Activated CD4-positive, alpha-beta T cell treated with anti-CD3 and anti-CD28 coated beads for 36 hours (primary cell): ENCODE measurements around the gene ANAPC5. TPM values are rescaled to one million over a fixed set of nuclear protein-coding genes. Genes with fewer than 3 reads are reported as not detected.
A peak's percentile ranks its signal among the peaks of the same experiment; 100 is the strongest.
"Not testable (repeated sequence)": the region's sequence is repeated elsewhere in the genome, so short reads cannot be mapped to it uniquely, and the experiment has no call there.

Source experiments
- ATAC-seq: fragments of 200-7000 bp; cut with Tn5 transposase; one replicate; pipeline ENCODE4 v1.10.0; 2021; ENCODE audit warnings: mild to moderate bottlenecking, moderate library complexity
- CTCF ChIA-PET: fragments of 350-600 bp; sonication (Branson Sonifier 250); formaldehyde crosslinking; loops from one replicate; lab custom pipeline; 2021; ENCODE audit warnings: antibody characterized with exemption; lab: Charles Lee
- POLR2A ChIA-PET: fragments of 350-600 bp; sonication (Branson Sonifier 250); formaldehyde crosslinking; loops from one replicate; lab custom pipeline; 2021; ENCODE audit warnings: antibody characterized with exemption, inconsistent platforms; lab: Charles Lee
- DNase-seq: peaks from one replicate; pipeline ENCODE4 v3.0.0-alpha.2; 2020
- H3K27ac Mint-ChIP-seq: one replicate; pipeline ENCODE4 v1.8.0; 2021; ENCODE audit warnings: mixed read lengths
- H3K27me3 Mint-ChIP-seq: one replicate; pipeline ENCODE4 v1.8.0; 2021; ENCODE audit warnings: mixed read lengths
- H3K36me3 Mint-ChIP-seq: one replicate; pipeline ENCODE4 v1.8.0; 2021; ENCODE audit warnings: low read depth, mixed read lengths
- H3K4me1 Mint-ChIP-seq: one replicate; pipeline ENCODE4 v1.8.0; 2021; ENCODE audit warnings: mixed read lengths
- H3K4me3 Mint-ChIP-seq: one replicate; pipeline ENCODE4 v1.8.0; 2021; ENCODE audit warnings: mild to moderate bottlenecking, moderate library complexity, mixed read lengths
- H3K9me3 Mint-ChIP-seq: one replicate; pipeline ENCODE4 v1.8.0; 2021; ENCODE audit warnings: low read depth, mixed read lengths
- intact Hi-C, 2 experiments: fragments of 100-400 bp; cut with DNase I in 1 of 2; cut with micrococcal nuclease in 1 of 2; formaldehyde crosslinking; loops; one replicate each; pipeline versions ENCODE4 v1.14.2 to v1.15.1; 2022 to 2024; cut with DNase I, micrococcal nuclease
- total RNA-seq, 2 experiments: library from RNA; stranded (reverse); gene quantifications; one replicate each; pipeline ENCODE4 v1.2.3, GENCODE V29; 2021

ANAPC5 gene
- total RNA-seq, 2 experiments from 2014 or later = 113 to 118 TPM

DNA sequence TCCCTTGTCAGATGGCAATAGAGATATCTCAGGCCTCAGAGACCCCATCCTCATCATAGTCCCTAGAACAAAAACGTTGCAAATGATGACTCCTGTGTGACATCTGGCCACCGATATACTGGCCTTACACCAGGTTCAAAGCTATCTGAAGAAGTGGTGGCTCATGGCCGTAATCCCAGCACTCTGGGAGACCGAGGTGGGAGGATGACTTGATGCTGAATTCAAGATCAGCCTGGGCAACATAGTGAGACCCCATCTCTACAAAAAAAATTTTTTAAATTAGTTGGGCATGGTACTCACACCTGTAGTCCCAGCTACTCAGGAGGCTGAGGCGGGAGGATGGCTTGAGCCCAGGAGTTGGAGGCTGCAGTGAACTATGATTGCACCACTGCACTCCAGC lies 68.8 kb downstream of the ANAPC5 start:
- intact Hi-C loops = no loop called here
- Mint-ChIP-seq H3K36me3 (peaks cover 7% of the 10 kb centered on the region), H3K4me3 (no peak overlapping the region), H3K27me3 (no peaks in the 10 kb centered on the region), H3K4me1 (peaks cover 3% of the 10 kb centered on the region), H3K27ac (no peak overlapping the region), H3K9me3 (no peaks in the 10 kb centered on the region)
- no peak for DNase-seq
- ChIA-PET POLR2A (no interaction called here), CTCF (no interaction called here)
- no peak for ATAC-seq

DNA sequence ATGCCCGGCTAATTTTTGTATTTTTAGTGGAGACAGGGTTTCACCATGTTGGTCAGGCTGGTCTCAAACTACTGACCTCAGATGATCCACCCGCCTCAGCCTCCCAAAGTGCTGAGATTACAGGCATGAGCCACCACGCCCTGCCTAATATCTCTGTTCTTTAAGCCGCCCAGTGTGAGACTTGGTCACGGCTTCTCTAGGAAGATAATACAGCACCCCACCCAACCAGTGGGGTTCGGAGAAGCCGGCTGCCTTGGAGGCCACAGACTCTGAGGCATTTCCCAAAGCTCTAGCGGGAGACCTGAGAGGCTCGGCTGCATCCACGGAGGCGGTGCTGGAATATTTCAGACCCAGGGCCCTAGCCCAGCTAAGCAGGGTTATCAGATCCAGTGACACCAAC lies 69.3 kb downstream of the ANAPC5 start:
- H3K4me3 Mint-ChIP-seq, H3K4me1 Mint-ChIP-seq, H3K9me3 Mint-ChIP-seq, intact Hi-C loops, ATAC-seq, H3K27me3 Mint-ChIP-seq, H3K27ac Mint-ChIP-seq, DNase-seq, CTCF ChIA-PET, H3K36me3 Mint-ChIP-seq, POLR2A ChIA-PET: not testable (repeated sequence)

DNA sequence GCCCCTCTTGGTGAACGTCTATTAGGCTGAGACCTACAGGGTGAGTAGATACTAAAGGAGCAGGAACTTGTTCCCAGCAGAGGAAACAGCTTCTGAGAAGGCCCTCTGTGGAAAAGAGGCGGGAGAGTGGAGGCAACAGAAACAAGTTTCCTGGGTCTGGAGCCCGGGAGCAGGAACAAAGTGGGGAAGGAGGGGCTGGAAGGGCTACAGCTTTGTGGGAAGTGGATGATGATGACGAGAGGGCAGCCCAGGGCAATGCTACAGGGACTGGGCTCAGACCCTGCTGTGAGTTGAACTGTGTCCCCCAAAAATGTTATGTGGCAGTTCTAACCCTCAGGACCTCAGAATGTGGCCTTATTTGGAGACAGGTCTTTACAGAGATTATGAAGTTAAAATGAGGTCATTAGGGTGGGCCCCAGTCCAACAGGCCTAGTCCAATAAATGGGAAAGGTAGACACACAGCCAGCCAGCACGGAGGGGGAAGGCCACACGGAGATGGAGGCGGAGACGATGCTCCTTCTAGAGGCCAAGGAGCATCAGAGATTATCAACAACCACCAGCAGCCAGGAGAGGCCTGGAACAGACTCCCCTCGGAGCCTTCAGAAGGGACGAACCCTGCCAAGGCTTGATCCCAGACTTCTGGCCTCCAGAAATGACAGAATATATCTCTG lies 70.0 kb downstream of the ANAPC5 start:
- Mint-ChIP-seq H3K36me3 (peaks cover 10% of the 10 kb centered on the region), H3K27me3 (no peaks in the 10 kb centered on the region), H3K4me3 (no peak overlapping the region), H3K4me1 (peaks cover 5% of the 10 kb centered on the region), H3K9me3 (no peaks in the 10 kb centered on the region), H3K27ac (no peak overlapping the region)
- POLR2A ChIA-PET = no interaction called here
- CTCF ChIA-PET = no interaction called here
- ATAC-seq = no peak
- DNase-seq = no peak
- intact Hi-C loops = no loop called here

DNA sequence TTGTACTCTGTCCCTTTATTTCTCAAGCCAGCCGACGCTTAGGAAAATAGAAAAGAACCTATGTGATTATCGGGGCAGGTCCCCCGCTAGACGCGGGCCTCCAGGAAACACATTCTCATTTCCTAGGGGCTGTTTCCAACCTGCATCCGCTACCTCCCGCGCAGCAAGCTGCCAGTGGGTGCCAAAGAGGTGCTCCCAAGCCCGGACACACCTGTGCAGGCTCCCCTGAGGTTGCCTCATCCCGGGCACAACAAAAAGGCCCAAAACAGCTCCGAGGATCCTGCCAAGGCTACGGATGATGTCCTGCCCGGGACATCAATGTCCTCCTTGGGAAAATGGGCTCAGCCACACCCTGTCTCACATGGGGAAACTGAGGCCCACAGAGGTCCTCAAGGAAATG lies 71.1 kb downstream of the ANAPC5 start:
- H3K27me3 Mint-ChIP-seq, POLR2A ChIA-PET, H3K9me3 Mint-ChIP-seq, CTCF ChIA-PET, H3K27ac Mint-ChIP-seq, DNase-seq, intact Hi-C loops, ATAC-seq, H3K4me3 Mint-ChIP-seq: not testable (repeated sequence)
- H3K4me1 Mint-ChIP-seq = peaks cover 11% of the 10 kb centered on the region
- H3K36me3 Mint-ChIP-seq = peaks cover 17% of the 10 kb centered on the region

DNA sequence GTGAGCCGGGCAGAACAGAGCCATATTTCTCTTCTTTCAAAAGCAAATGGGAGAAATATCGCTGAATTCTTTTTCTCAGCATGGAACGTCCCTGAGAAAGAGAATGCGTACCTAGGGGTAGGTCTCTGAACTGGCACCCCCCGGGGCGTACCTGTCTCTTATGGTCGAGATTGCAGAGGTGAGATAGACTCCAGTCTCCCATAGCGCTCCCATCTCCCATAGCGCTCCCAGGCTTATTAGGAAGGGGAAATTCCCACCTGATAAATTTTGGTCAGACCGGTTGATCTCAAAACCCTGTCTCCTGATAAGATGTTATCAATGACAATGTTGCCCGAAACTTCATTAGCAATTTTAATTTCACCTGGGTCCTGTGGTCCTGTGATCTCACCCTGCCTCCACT lies 71.7 kb downstream of the ANAPC5 start:
- POLR2A ChIA-PET, DNase-seq, ATAC-seq, intact Hi-C loops, H3K9me3 Mint-ChIP-seq, CTCF ChIA-PET, H3K4me3 Mint-ChIP-seq, H3K27ac Mint-ChIP-seq, H3K27me3 Mint-ChIP-seq: not testable (repeated sequence)
- Mint-ChIP-seq H3K4me1 (peaks cover 11% of the 10 kb centered on the region), H3K36me3 (peaks cover 16% of the 10 kb centered on the region)

DNA sequence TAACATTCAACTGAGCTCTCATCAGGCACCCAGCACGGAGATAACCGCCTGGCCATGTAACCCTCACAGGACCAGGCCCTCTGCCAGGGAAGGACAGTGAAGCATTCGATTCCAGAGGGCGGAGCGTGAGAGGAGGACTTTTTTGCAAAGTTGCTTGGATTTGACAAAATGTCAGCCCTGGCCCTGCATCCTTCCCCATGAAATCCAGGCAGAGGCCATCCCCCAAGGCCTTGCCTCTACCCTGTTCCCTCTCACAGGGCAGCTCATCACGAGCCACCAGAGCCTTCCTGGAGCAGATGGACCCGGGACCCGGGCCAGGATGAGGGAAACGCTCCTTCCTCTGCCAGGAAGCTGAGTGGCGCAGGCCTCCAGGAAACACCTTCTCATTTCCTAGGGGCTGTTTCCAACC lies 72.7 kb downstream of the ANAPC5 start:
- CTCF ChIA-PET = interaction anchor here (0.6 to 0.7 kb wide), 2 partner anchors 22 to 32 kb away, joined by 3 read pairs; no protein-coding TSS in a partner anchor
- DNase-seq (no peak), ATAC-seq (no peak)
- POLR2A ChIA-PET = interaction anchor here (0.7 kb wide), 1 partner anchor 10 kb away, joined by 3 read pairs; no protein-coding TSS in a partner anchor
- Mint-ChIP-seq H3K36me3 (peaks cover 20% of the 10 kb centered on the region), H3K9me3 (no peaks in the 10 kb centered on the region), H3K27me3 (no peaks in the 10 kb centered on the region), H3K4me1 (peaks cover 11% of the 10 kb centered on the region), H3K27ac (no peak overlapping the region), H3K4me3 (no peak overlapping the region)
- intact Hi-C loops = no loop called here

DNA sequence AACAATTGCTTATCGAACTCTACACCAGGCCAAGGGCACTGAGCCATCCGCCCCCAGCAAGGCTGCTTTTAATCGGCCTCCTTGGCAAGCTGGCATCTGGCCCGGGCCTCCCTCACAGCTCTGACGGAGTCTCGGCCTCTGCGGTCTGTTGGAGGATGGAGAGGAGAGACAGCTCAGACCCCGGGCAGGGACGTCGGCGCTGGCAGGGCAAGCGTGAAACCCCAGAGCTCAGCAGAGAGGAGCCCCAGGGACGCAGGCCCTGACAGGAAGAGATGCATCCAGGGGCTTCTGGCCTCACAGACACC lies 73.2 kb downstream of the ANAPC5 start:
- Mint-ChIP-seq H3K36me3 (peaks cover 20% of the 10 kb centered on the region), H3K9me3 (no peaks in the 10 kb centered on the region), H3K27me3 (no peaks in the 10 kb centered on the region), H3K4me3 (no peak overlapping the region), H3K4me1 (peaks cover 11% of the 10 kb centered on the region), H3K27ac (no peak overlapping the region)
- POLR2A ChIA-PET = interaction anchor here (0.7 kb wide), 1 partner anchor 11 kb away, joined by 3 read pairs; no protein-coding TSS in a partner anchor
- no peak for DNase-seq
- intact Hi-C loops = no loop called here
- CTCF ChIA-PET = no interaction called here
- ATAC-seq = no peak

DNA sequence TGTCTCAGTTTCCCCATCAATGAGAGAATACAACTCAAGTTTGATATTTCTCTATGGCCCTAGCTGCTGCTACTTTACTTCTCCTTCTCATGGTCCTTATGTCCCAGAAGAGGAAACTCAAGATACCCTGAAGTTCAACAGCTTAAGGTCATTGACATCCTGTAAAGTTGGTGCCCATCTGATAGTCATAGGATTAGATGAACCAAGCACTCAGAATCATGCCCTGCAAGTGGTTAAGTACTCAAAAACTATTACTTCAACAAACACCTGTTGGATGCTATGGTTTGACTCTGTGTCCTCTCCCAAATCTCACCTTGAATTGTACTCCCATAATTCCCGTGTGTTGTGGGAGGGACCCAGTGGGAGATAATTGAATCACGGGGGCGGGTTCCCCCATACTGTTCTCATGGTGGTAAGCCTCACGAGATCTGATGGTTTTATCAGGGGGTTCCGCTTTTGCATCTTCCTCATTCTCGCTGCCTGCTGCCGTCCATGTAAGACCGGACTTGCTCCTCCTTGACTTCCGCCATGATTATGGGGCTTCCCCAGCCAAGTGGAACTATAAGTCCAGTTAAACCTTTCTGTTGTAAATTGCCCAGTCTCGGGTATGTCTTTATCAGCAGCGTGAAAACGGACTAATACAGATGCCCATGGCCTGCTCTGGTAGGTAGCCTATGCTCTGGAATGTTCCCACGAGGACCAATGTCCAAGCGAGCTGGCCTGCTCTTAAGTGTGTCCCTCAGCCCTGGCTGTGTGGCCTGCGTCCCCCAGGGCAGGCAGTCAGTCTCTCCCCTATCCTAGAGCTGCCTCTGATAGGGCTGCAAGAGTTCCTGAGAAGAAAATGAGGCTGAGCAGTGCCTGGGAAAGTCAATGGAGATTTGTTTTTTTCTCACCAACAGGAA lies 73.8 kb downstream of the ANAPC5 start:
- no peak for DNase-seq
- ChIA-PET CTCF (no interaction called here), POLR2A (interaction anchor here (0.7 kb wide), 1 partner anchor 11 kb away, joined by 3 read pairs; no protein-coding TSS in a partner anchor)
- intact Hi-C loops = no loop called here
- ATAC-seq = no peak
- Mint-ChIP-seq H3K4me1 (peaks cover 11% of the 10 kb centered on the region), H3K4me3 (no peak overlapping the region), H3K27me3 (no peaks in the 10 kb centered on the region), H3K9me3 (no peaks in the 10 kb centered on the region), H3K36me3 (peaks cover 19% of the 10 kb centered on the region), H3K27ac (no peak overlapping the region)

DNA sequence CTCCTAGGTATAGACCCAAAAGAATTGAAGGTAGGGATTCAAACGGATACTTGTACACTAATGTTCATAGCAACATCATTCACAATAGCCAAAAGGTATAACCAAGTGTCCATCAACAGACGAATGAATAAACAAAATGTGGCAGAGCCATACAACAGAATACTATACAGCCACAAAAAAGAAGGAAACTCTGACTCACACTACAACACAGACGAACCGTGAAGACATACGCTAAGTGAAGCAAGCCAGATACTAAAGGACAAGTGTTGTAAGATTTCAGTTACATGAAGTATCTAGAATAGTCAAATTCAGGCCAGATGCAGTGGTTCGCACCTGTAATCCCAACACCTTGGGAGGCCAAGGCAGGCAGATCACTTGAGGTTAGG lies 74.8 kb downstream of the ANAPC5 start:
- DNase-seq = no peak
- peaks cover 11% of the 10 kb centered on the region for H3K4me1 Mint-ChIP-seq
- intact Hi-C loops = no loop called here
- ChIA-PET CTCF (interaction anchor here (0.6 kb wide), 1 partner anchor 280 kb away, joined by 3 read pairs; no protein-coding TSS in a partner anchor), POLR2A (no interaction called here)
- H3K27me3 Mint-ChIP-seq = no peaks in the 10 kb centered on the region
- ATAC-seq = peak; percentile 42
- H3K36me3 Mint-ChIP-seq = peaks cover 26% of the 10 kb centered on the region
- no peak overlapping the region for H3K4me3 Mint-ChIP-seq
- no peaks in the 10 kb centered on the region for H3K9me3 Mint-ChIP-seq
- peak overlapping the region; percentile 73 for H3K27ac Mint-ChIP-seq

DNA sequence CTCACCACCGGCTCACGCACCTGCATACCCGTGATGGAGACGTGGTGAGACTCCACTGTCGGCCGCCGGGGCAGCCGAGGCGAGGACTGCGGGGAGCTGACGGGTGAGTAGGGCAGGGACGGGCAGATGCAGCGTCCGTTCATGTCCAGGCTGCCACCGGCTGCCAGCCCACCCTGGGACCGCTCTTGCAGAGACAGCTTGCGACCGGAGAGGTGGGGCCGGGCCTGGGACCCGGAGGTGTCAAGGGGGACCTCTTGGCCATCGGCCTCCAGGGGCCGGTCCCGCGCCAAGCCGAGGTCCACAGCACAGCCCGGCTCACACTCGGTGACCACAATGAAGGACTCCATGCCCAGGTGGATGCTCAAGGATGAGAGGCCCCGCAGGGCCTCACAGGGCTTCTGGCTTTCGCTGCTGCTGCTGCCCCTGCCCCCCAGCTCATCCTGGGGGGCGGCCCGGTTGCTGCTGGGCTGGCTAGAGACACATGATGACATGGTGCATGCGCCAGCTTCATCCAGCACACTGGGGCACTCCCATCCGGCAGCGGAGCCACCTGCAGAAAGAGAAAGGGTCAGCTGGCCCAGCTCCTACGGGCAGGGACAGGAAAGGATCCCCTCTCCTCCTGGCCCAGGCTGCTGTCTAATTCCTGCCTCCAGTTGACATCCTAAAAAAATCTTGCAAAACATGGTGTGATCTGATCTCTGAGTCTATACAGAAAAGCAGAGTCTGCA lies 78.0 kb downstream of the ANAPC5 start:
- Mint-ChIP-seq H3K36me3 (peaks cover 37% of the 10 kb centered on the region), H3K27ac (no peak overlapping the region), H3K4me1 (peaks cover 11% of the 10 kb centered on the region), H3K4me3 (no peak overlapping the region), H3K27me3 (no peaks in the 10 kb centered on the region), H3K9me3 (no peaks in the 10 kb centered on the region)
- ChIA-PET POLR2A (no interaction called here), CTCF (interaction anchor here (0.7 kb wide), 1 partner anchor 60 kb away, joined by 3 read pairs; no protein-coding TSS in a partner anchor)
- DNase-seq = no peak
- intact Hi-C loops = no loop called here
- ATAC-seq = no peak

DNA sequence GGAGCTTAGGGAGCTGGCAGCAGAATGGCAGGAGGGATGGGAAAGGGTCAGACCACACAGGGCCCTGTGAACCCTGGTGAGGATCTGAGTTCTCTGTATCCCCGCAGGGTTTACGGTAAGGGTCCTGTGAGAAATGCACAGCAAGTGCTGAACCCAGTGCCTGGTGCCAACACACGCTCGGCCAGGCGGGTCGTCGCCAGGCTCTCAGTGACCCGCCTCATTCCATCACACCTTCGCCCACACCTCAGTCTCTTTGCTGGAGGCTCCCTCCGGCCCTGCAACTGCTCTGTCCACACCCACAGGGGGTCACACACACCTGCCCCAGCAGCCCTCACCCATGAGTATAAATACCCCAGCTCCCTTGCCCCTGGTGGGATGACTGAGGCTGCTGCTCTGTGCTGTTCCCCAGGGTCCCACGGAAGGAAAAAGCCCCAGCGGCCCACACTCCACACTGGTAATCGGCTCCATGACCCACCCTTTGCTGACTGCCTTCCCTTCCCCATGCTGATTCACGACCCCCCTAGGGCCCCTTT lies 78.8 kb downstream of the ANAPC5 start:
- DNase-seq (no peak), ATAC-seq (no peak)
- ChIA-PET POLR2A (no interaction called here), CTCF (interaction anchor here (0.8 kb wide), 1 partner anchor 24 kb away, joined by 3 read pairs; no protein-coding TSS in a partner anchor)
- Mint-ChIP-seq H3K9me3 (no peaks in the 10 kb centered on the region), H3K27ac (no peak overlapping the region), H3K4me3 (no peak overlapping the region), H3K36me3 (peaks cover 42% of the 10 kb centered on the region), H3K27me3 (no peaks in the 10 kb centered on the region), H3K4me1 (peaks cover 11% of the 10 kb centered on the region)
- intact Hi-C loops = no loop called here
